Right lobe of liver (tissue), 6 donors: ENCODE measurements around the gene DHRS4L2. TPM values are rescaled to one million over a fixed set of nuclear protein-coding genes. Genes with fewer than 3 reads are reported as not detected.
A peak's percentile ranks its signal among the peaks of the same experiment; 100 is the strongest.
"Not testable (repeated sequence)": the region's sequence is repeated elsewhere in the genome, so short reads cannot be mapped to it uniquely, and the experiment has no call there.

ENCODE experiments used
- ATAC-seq, 4 donors: fragments of 200-7000 bp; cut with Tn5 transposase; one replicate each; pipeline ENCODE4 v1.9.1; 2020; ENCODE audit warnings: mild to moderate bottlenecking in 4 of 4, moderate library complexity in 4 of 4
- DNase-seq, 3 donors: peaks; one replicate each; pipeline ENCODE4 v3.0.0-alpha.2; 2020
- H3K27ac ChIP-seq, 3 donors: fragments of 200-600 bp; one replicate each; pipeline ENCODE4 v1.8.0; 2022
- H3K27me3 ChIP-seq, 2 donors: fragments of 200-600 bp; one replicate each; pipeline ENCODE4 v1.8.0; 2022
- H3K36me3 ChIP-seq, 4 donors: fragments of 200-600 bp; sonication (generic) in 1 of 4; one replicate each; pipeline versions ENCODE4 v1.5.1 to v1.8.0; 2017 to 2022; ENCODE audit warnings: control low read depth in 1 of 4
- H3K4me1 ChIP-seq, 4 donors: fragments of 200-600 bp; sonication (generic) in 1 of 4; one replicate each; pipeline versions ENCODE4 v1.5.1 to v1.8.0; 2017 to 2022; ENCODE audit warnings: control low read depth in 1 of 4
- H3K4me3 ChIP-seq, 3 donors: fragments of 200-600 bp; one replicate each; pipeline ENCODE4 v1.8.0; 2022
- H3K9me3 ChIP-seq, 4 donors: fragments of 200-600 bp; sonication (generic) in 1 of 4; one replicate each; pipeline versions ENCODE4 v1.5.1 to v1.8.0; 2017 to 2022; ENCODE audit warnings: control low read depth in 1 of 4
- POLR2A ChIP-seq: fragments of 450-650 bp; IDR thresholded peaks from one replicate; pipeline ENCODE4 v1.6.1; 2017; ENCODE audit warnings: antibody characterized with exemption, mild to moderate bottlenecking
- WGBS: methylation state at CpG from one replicate; pipeline ENCODE4 v1.1.6; 2018; ENCODE audit warnings: low coverage, low lambda C conversion rate; ENCODE audit not compliant: insufficient coverage; ENCODE audit errors: missing lambda C conversion rate; 5-methylcytosine and 5-hydroxymethylcytosine counted together
- intact Hi-C, 2 donors: fragments of 100-400 bp; cut with DNase I; formaldehyde crosslinking; loops; one replicate each; pipeline versions ENCODE4 v1.11.2 to v1.14.1; 2022
- total RNA-seq, 6 experiments: library from RNA; depleted of rRNA in 2 of 6; stranded (reverse); fragments of >200 nt in 2 of 6; fragmentation: NEBNext Ultra II Directional in 3 of 6; extraction: Animal tissue kit (Norgen Biotek cat#: 25700) in 3 of 6; gene quantifications; one replicate each; pipeline versions ENCODE4 v1.1.0 to v1.2.4, GENCODE V29; 2016 to 2023
- donor health status: DM: no; HTN: yes; CAD: no.
- donor health status: DM: no; HTN: no; CAD: no.
- donor health status: DM: no; HTN: no; CAD: no.
- donor health status: DM: no; HTN: yes; CAD: no.
- donor health status: DM: no; HTN: yes; CAD: no.

The DHRS4L2 gene
- total RNA-seq, 6 experiments from 2014 or later = 17.7 to 53.6 (median 32.3) TPM

DNA sequence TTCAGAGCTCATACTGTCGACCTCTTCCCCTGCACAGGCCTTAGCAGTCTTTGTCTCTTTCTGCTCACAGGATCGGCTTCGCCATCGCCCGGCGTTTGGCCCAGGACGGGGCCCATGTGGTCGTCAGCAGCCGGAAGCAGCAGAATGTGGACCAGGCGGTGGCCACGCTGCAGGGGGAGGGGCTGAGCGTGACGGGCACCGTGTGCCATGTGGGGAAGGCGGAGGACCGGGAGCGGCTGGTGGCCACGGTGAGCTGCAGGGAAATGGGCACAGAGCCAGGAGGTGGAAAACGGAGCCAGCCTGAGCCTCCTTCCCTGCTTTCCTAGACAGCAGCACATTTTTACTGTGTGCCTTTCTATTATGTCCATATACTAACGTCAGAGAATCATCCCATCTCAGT is 33.8 kb upstream of the DHRS4L2 start:
- Histone ChIP-seq H3K27ac (peak overlapping the region in 1 of 3 donors; percentile 92), H3K4me1 (peaks cover 0 to 31% (median 8%) of the 10 kb centered on the region in 4 donors), H3K4me3 (peak overlapping the region in 2 of 3 donors; percentile 24 to 85), H3K36me3 (peaks cover 0 to 14% (median 2%) of the 10 kb centered on the region in 4 donors)
- WGBS = 20% methylated on average over 3 of the region's 20 CpGs
- H3K9me3 ChIP-seq, intact Hi-C loops, H3K27me3 ChIP-seq: not testable (repeated sequence)
- peak; percentile 43 for TF ChIP-seq POLR2A
- peak; percentile 61 to 73 (median 71) for DNase-seq
- peak in 3 of 4 donors; percentile 28 to 54 (median 29) for ATAC-seq

DNA sequence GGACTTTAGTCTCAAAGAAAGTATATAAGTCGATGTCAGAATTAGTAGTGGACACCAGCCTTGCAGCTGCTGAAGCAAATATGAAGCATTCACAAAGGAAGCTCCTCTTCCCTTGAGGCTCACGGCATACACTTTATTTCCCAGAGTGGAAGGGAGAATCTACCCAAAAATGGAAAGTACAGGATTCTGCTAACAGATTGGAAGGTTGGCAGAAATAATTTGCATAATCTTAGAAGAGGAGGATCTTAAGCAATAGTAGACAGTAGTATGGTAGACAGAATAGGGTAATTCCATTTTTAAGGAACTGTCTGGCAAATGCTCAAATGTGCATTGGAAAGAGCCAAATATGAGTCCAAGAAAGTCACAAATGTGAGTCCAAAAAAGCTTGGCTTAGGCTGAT is 32.9 kb upstream of the DHRS4L2 start:
- H3K27ac ChIP-seq, H3K9me3 ChIP-seq, H3K27me3 ChIP-seq, DNase-seq, ATAC-seq, intact Hi-C loops, H3K4me3 ChIP-seq: not testable (repeated sequence)
- 86% methylated on average over 1 of the region's 2 CpGs for WGBS
- Histone ChIP-seq H3K4me1 (peaks cover 0 to 23% (median 4%) of the 10 kb centered on the region in 4 donors), H3K36me3 (peaks cover 0 to 14% (median 2%) of the 10 kb centered on the region in 4 donors)

DNA sequence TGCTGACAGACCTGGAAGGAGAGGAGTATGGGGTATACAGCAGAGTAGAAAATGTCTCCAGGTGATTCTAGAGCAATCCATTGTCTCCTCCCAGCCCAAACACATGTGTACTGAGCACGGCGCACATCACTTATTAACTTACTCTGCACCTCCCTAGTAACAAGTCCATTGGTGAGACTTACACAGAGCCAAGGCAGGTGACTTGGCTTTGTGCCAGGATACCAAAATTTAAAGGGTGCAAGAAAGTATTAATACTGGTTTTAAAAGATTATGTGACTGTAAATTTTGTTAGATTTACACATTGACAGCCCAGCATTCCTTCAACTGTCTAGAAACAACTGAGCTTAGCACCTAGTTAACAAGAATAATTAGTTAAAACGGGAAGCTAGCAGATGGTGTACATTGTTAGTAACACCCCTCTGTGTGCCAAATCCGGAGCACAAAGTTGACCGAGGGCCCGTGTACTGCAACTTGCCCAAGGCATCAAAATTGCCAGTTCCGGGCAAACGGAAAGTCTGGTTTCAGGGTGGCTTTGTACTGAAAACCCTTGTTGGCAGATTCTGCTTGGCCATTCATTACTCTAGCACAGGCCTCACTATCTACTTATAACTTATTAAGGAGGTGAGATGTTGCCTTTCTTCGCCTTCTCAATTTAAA is 30.7 kb upstream of the DHRS4L2 start:
- H3K27me3 ChIP-seq, H3K27ac ChIP-seq, H3K9me3 ChIP-seq, intact Hi-C loops, H3K4me1 ChIP-seq, ATAC-seq, H3K4me3 ChIP-seq, DNase-seq: not testable (repeated sequence)
- H3K36me3 ChIP-seq = peaks cover 0 to 14% (median 2%) of the 10 kb centered on the region in 4 donors
- 86% methylated on average over 8 of the region's 9 CpGs for WGBS

DNA sequence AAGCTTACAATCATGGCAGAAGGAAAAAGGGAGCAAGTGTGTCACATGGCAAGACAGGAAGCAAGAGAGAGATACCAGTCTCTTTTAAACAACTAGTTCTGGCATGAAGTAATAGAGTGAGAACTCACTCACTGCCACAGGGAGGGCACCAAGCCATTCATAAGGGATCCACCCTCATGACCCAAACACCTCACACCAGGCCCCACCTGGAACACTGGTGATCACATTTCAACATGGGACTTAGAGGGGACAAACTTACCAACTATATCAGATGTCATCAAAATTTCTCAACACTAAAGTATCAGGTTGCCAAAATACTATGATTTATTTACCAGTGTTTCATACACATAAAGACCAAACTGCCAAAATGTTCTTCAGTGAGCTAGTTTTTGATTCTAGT is 27.8 kb upstream of the DHRS4L2 start:
- H3K27me3 ChIP-seq, H3K4me3 ChIP-seq, ATAC-seq, DNase-seq, H3K4me1 ChIP-seq, intact Hi-C loops, H3K9me3 ChIP-seq, H3K27ac ChIP-seq: not testable (repeated sequence)
- H3K36me3 ChIP-seq = peaks cover 0 to 11% (median 1%) of the 10 kb centered on the region in 4 donors

DNA sequence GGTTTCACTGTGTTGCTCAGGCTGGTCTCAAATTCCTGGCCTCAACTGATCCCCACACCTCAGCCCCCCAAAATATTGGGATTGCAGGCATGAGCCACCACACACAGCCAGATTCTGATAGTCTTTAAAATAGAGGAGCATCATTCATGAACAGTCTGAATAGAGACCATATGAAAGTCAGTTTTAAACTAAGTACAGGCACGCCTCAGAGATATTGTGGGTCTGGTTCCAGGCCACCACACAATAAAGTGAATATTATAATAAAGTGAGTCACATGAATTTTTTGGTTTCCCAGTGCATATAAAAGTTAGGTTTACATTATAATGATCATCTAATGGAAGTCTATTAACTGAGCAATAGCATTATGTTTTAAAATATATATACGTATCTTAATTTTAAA is 27.0 kb upstream of the DHRS4L2 start:
- H3K9me3 ChIP-seq, H3K27ac ChIP-seq, DNase-seq, ATAC-seq, H3K27me3 ChIP-seq, intact Hi-C loops, H3K36me3 ChIP-seq, H3K4me1 ChIP-seq, H3K4me3 ChIP-seq: not testable (repeated sequence)
- 100% methylated on average over 1 of the region's 2 CpGs for WGBS

DNA sequence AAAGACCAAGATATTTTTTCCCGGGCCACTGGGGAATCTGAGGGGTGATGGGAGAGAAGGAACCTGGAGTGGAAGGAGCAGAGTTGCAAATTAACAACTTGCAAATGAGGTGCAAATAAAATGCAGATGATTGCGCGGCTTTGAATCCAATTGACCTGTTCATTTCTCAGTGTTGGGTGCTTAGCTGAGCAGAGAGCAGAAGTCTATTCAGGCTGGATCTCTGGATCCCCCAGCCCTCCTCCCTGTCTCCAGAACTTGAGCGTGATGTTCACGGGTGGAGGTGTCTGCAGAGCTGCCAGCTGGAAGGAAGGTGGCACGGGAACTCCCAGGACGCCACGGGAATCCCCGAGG is 19.6 kb upstream of the DHRS4L2 start:
- ATAC-seq, intact Hi-C loops, H3K4me3 ChIP-seq, H3K27me3 ChIP-seq, DNase-seq, H3K9me3 ChIP-seq, H3K4me1 ChIP-seq, H3K27ac ChIP-seq, H3K36me3 ChIP-seq: not testable (repeated sequence)
- no CpG with 5 or more reads among the region's 9 CpGs for WGBS

DNA sequence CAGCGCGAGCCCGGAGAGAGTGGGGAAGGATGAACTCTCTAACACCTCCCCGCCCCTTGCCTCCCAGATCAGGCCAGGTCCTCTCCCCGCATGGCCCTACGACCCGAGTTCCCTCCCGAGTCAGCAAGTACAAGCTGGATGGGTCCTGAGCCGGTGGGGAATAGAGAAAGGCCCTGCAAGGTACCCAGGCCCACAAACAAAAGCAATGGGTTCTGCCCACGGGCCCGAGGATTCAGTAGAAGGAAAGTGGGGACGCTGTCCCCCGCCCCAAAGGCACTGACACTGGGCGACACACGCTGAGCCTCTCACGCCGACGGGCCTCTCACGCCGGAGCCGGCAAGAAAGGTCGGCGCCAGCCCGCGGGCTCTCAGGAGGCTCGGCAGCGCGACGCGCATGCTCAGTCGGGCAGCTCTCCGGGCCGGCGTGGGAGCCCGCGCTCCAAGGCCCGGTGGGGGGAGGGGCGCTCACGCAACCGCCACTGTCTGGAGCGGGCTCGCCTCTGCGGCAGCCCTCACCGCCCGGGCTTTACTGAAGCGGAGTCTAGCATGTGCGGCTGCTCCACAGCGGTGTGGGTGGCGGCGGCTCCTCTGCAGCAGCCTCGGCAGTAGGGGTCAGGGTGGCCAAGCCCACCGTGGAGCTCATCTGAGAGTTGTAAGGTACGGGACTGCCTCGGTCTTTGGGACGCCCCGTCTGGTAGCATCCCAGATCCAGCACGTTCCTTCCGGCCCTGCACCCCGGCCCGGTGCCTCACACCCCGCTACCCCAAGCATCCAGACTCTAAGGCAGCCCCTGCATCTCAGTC is 19.0 kb upstream of the DHRS4L2 start:
- WGBS = 7% methylated on average over 17 of the region's 61 CpGs

DNA sequence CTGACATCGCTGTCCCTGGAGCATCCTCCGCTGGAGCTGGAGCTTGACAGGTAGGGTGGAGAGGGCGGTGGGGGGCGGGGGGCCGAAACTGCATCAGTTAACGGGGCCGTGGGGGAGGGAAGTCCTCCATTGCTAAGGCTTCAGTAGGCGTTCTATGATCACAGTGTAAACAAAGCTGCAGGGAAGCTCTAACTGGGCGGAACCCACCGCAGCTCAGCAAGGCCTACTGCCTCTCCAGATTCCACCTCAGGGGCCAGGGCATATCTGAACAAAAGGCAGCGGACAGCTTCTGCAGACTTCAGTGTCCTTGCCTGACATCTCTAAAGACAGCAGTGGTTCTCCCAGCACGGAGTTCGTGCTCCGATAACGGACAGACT is 18.5 kb upstream of the DHRS4L2 start:
- not testable (repeated sequence) for H3K27ac ChIP-seq, H3K27me3 ChIP-seq, H3K4me1 ChIP-seq, H3K9me3 ChIP-seq, DNase-seq, H3K4me3 ChIP-seq, H3K36me3 ChIP-seq
- intact Hi-C loops = loop anchor here in 1 of 2 donors (5.0 kb wide), 1 partner anchor 47 kb away; no protein-coding TSS in a partner anchor
- peak in 2 of 4 donors; percentile 7 to 9 for ATAC-seq
- no CpG with 5 or more reads among the region's 15 CpGs for WGBS

More for the DNA sequence above, 19.0 kb upstream of the DHRS4L2 start:
- H3K9me3 ChIP-seq, H3K27me3 ChIP-seq, H3K4me1 ChIP-seq, H3K36me3 ChIP-seq, H3K27ac ChIP-seq: not testable (repeated sequence)
- H3K4me3 ChIP-seq = peak overlapping the region; percentile 29 to 59 (median 34)
- intact Hi-C loops = loop anchor here in 1 of 2 donors (5.0 kb wide), 1 partner anchor 48 kb away; no protein-coding TSS in a partner anchor
- DNase-seq = peak; percentile 54 to 70 (median 61)
- ATAC-seq = peak; percentile 94 to 97 (median 94)

DNA sequence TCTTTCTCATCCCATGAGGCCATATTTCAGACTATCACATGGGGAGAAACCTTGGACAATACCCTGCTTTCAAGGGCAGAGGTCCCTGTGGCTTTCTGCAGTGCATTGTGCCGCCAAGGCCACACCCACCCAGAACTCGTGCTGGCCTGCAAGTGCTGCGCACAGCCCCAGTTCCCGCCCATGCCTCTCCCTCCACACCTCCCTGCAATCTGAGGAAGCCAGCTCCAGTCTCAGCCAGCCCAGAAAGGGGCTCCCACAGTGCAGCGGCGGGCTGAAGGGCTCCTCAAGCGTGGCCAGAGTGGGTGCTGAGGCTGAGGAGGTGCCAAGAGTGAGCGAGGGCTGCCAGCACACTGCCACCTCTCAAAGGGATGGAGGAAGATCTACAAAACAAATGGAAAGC is 15.6 kb upstream of the DHRS4L2 start:
- not testable (repeated sequence) for H3K9me3 ChIP-seq, H3K36me3 ChIP-seq, H3K4me3 ChIP-seq, ATAC-seq, DNase-seq, H3K27me3 ChIP-seq, H3K27ac ChIP-seq, H3K4me1 ChIP-seq
- intact Hi-C loops = loop anchor here in 1 of 2 donors (5.0 kb wide), 1 partner anchor 44 kb away; no protein-coding TSS in a partner anchor
- 87% methylated on average over 8 of the region's 8 CpGs for WGBS

DNA sequence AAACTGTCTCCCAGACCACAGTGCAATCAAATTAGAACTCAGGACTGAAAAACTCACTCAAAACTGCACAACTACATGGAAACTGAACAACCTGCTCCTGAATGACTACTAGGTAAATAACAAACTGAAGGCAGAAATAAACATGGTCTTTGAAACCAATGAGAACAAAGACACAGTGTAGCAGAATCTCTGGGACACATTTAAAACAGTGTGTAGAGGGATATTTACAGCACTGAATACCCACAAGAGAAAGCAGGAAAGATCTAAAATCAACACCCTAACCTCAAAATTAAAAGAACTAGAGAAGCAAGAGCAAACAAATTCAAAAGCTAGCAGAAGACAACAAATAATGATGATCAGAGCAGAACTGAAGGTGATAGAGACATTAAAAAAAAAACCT is 14.7 kb upstream of the DHRS4L2 start:
- H3K27ac ChIP-seq, ATAC-seq, DNase-seq, H3K9me3 ChIP-seq, H3K36me3 ChIP-seq, H3K27me3 ChIP-seq, H3K4me3 ChIP-seq, H3K4me1 ChIP-seq: not testable (repeated sequence)
- intact Hi-C loops = loop anchor here in 1 of 2 donors (5.0 kb wide), 1 partner anchor 43 kb away; no protein-coding TSS in a partner anchor
